CD4-positive, alpha-beta memory T cell (primary cell): ENCODE data around the gene FGFR1OP2. TPM values are rescaled to one million over a fixed set of nuclear protein-coding genes. Genes with fewer than 3 reads are reported as not detected.
"Not testable (repeated sequence)": the region's sequence is repeated elsewhere in the genome, so short reads cannot be mapped to it uniquely, and the experiment has no call there.

ENCODE experiments used
- CTCF ChIA-PET: fragments of 350-600 bp; sonication (Branson Sonifier 250); formaldehyde crosslinking; loops from one replicate; lab custom pipeline; 2021; ENCODE audit warnings: inconsistent platforms; ENCODE audit not compliant: partially characterized antibody; lab: Charles Lee
- POLR2A ChIA-PET: fragments of 350-600 bp; sonication (Branson Sonifier 250); formaldehyde crosslinking; loops from one replicate; lab custom pipeline; 2021; ENCODE audit not compliant: partially characterized antibody; lab: Charles Lee
- DNase-seq, 5 donors: peaks; one replicate each; pipeline versions ENCODE4 v3.0.0 to v3.0.0-alpha.2; 2020 to 2022; ENCODE audit warnings: mixed read lengths in 1 of 5
- H3K27ac ChIP-seq: one replicate; pipeline ENCODE4 v1.7.0; 2013; ENCODE audit warnings: low read depth, low read length
- H3K27me3 ChIP-seq: 2 replicates; pipeline ENCODE4 v1.7.0; 2013; ENCODE audit warnings: mild to moderate bottlenecking, low read length, moderate library complexity; ENCODE audit not compliant: insufficient read depth
- H3K36me3 ChIP-seq: 2 replicates; pipeline ENCODE4 v1.7.0; 2013; ENCODE audit warnings: mild to moderate bottlenecking, low read length, moderate library complexity; ENCODE audit not compliant: insufficient read depth
- H3K4me1 ChIP-seq: 2 replicates; pipeline ENCODE4 v1.7.0; 2013; ENCODE audit warnings: mild to moderate bottlenecking, low read length, moderate library complexity; ENCODE audit not compliant: insufficient read depth
- H3K4me3 ChIP-seq, 2 donors: one replicate each; pipeline ENCODE4 v1.7.0; 2013; ENCODE audit warnings: low read length in 2 of 2, mild to moderate bottlenecking in 1 of 2
- H3K9me3 ChIP-seq, 2 donors: one replicate each; pipeline ENCODE4 v1.7.0; 2013; ENCODE audit warnings: low read length in 2 of 2, control low read depth in 1 of 2; ENCODE audit not compliant: control insufficient read depth in 1 of 2
- H3K27ac Mint-ChIP-seq, 7 donors: one replicate each; pipeline ENCODE4 v1.8.0; 2020 to 2021; ENCODE audit warnings: mixed read lengths in 7 of 7, mild to moderate bottlenecking in 6 of 7, inconsistent platforms in 3 of 7, moderate library complexity in 3 of 7
- H3K27me3 Mint-ChIP-seq, 2 donors: one replicate each; pipeline ENCODE4 v1.8.0; 2020 to 2021; ENCODE audit warnings: mixed read lengths in 2 of 2
- H3K36me3 Mint-ChIP-seq, 2 donors: one replicate each; pipeline ENCODE4 v1.8.0; 2020 to 2021; ENCODE audit warnings: mixed read lengths in 2 of 2, inconsistent platforms in 1 of 2, mild to moderate bottlenecking in 1 of 2
- H3K4me1 Mint-ChIP-seq, 4 donors: one replicate each; pipeline ENCODE4 v1.8.0; 2020 to 2021; ENCODE audit warnings: mixed read lengths in 4 of 4, mild to moderate bottlenecking in 1 of 4
- H3K4me3 Mint-ChIP-seq, 8 donors: one replicate each; pipeline ENCODE4 v1.8.0; 2020 to 2021; ENCODE audit warnings: mixed read lengths in 8 of 8, mild to moderate bottlenecking in 7 of 8, moderate library complexity in 6 of 8, inconsistent platforms in 3 of 8
- H3K9me3 Mint-ChIP-seq, 8 donors: one replicate each; pipeline ENCODE4 v1.8.0; 2020 to 2021; ENCODE audit warnings: mixed read lengths in 8 of 8, mild to moderate bottlenecking in 5 of 8, inconsistent platforms in 3 of 8, moderate library complexity in 1 of 8
- intact Hi-C: fragments of 100-400 bp; cut with micrococcal nuclease; formaldehyde crosslinking; loops from one replicate; pipeline ENCODE4 v1.15.1; 2023
- polyA plus RNA-seq, 2 donors: library from polyadenylated mRNA; unstranded; fragments of 300-500 nt; fragmentation: Illumina TruSeq; gene quantifications; one replicate each; pipeline ENCODE4 v1.2.3, GENCODE V29; 2021
- total RNA-seq, 2 experiments: library from RNA; stranded (reverse); gene quantifications; one replicate each; pipeline ENCODE4 v1.2.3, GENCODE V29; 2021

Gene FGFR1OP2
- total RNA-seq (10 to 100 TPM; 92.2 to 94.2 TPM), polyA plus RNA-seq (100 to 1,000 TPM; 106 to 111 TPM)

- POLR2A ChIA-PET: interaction anchor here (0.6 to 3.5 kb wide), 9 partner anchors 12 to 106 kb away, joined by 3 to 28 read pairs (median 4); partner anchors contain the start of genes MED21 and TM7SF3
- H3K4me1 Mint-ChIP-seq: peaks cover 44 to 85% (median 58%) of the 10 kb centered on the region in 4 donors
- intact Hi-C loops: loop anchor here (1.0 to 10.0 kb wide), 6 partner anchors 34 to 1257 kb away; partner anchors contain the start of genes CCDC91, ITPR2, MRPS35 and STK38L
These were observed at the start of gene FGFR1OP2, which contains the start of gene INTS13 for GRCh38 chr12:26937863-26938700. Gene FGFR1OP2 (plus strand): TSS chr12:26938470. CDS start chr12:26954159, 15,689 bp downstream. Gene INTS13 (minus strand): TSS chr12:26937981. CDS start chr12:26936803, 1,178 bp downstream.

GRCh38 chr12:26890784-26891183, 47.5 kb upstream of the FGFR1OP2 start:
- H3K27ac Mint-ChIP-seq: no peak overlapping the region
- POLR2A ChIA-PET: no interaction called here
- H3K36me3 Mint-ChIP-seq: no peaks in the 10 kb centered on the region
- no peaks in the 10 kb centered on the region for H3K36me3 ChIP-seq
- intact Hi-C loops: no loop called here
- H3K4me3 Mint-ChIP-seq: no peak overlapping the region
- H3K4me1 ChIP-seq: no peaks in the 10 kb centered on the region
- H3K27me3 ChIP-seq: no peaks in the 10 kb centered on the region
- no peak for DNase-seq
- no peaks in the 10 kb centered on the region for H3K27me3 Mint-ChIP-seq
- H3K9me3 ChIP-seq: no peaks in the 10 kb centered on the region
- no peak overlapping the region for H3K27ac ChIP-seq
- H3K4me3 ChIP-seq: no peak overlapping the region
- no peaks in the 10 kb centered on the region for H3K4me1 Mint-ChIP-seq
- CTCF ChIA-PET: interaction anchor here (0.8 to 1.5 kb wide), 4 partner anchors 14 to 415 kb away, joined by 3 to 7 read pairs (median 3); no protein-coding TSS in a partner anchor
- no peaks in the 10 kb centered on the region for H3K9me3 Mint-ChIP-seq

More at GRCh38 chr12:26937863-26938700, at the start of gene FGFR1OP2, which contains the start of gene INTS13:
- Mint-ChIP-seq H3K27me3 (no peaks in the 10 kb centered on the region), H3K9me3 (no peaks in the 10 kb centered on the region), H3K27ac (peak within 1 kb of the TSS; percentile 90 to 100 (median 99)), H3K36me3 (peaks cover 0 to 27% of the 10 kb centered on the region in 2 donors), H3K4me3 (peak within 1 kb of the TSS; percentile 91 to 99 (median 98))
- Histone ChIP-seq H3K36me3 (no peaks in the 10 kb centered on the region), H3K27ac (peak within 1 kb of the TSS; percentile 89), H3K9me3 (no peaks in the 10 kb centered on the region), H3K4me3 (peak within 1 kb of the TSS; percentile 82 to 92), H3K27me3 (no peaks in the 10 kb centered on the region), H3K4me1 (peaks cover 66% of the 10 kb centered on the region)
- CTCF ChIA-PET: interaction anchor here (0.6 to 1.0 kb wide), 2 partner anchors 77 to 79 kb away, joined by 4 read pairs; no protein-coding TSS in a partner anchor
- peak; percentile 95 to 96 (median 96) for DNase-seq

GRCh38 chr12:26891704-26892103, 46.6 kb upstream of the FGFR1OP2 start:
- intact Hi-C loops: no loop called here
- Histone ChIP-seq H3K9me3 (no peaks in the 10 kb centered on the region), H3K27me3 (no peaks in the 10 kb centered on the region), H3K36me3 (no peaks in the 10 kb centered on the region), H3K27ac (no peak overlapping the region), H3K4me1 (no peaks in the 10 kb centered on the region), H3K4me3 (no peak overlapping the region)
- no peak for DNase-seq
- Mint-ChIP-seq H3K36me3 (no peaks in the 10 kb centered on the region), H3K27me3 (no peaks in the 10 kb centered on the region), H3K4me1 (no peaks in the 10 kb centered on the region), H3K27ac (no peak overlapping the region), H3K9me3 (no peaks in the 10 kb centered on the region), H3K4me3 (no peak overlapping the region)
- ChIA-PET POLR2A (no interaction called here), CTCF (interaction anchor here (1.1 kb wide), 1 partner anchor 36 kb away, joined by 3 read pairs; no protein-coding TSS in a partner anchor)

- Histone ChIP-seq H3K9me3 (no peaks in the 10 kb centered on the region), H3K27ac (no peak overlapping the region), H3K4me1 (no peaks in the 10 kb centered on the region), H3K4me3 (no peak overlapping the region), H3K36me3 (no peaks in the 10 kb centered on the region), H3K27me3 (no peaks in the 10 kb centered on the region)
- H3K4me1 Mint-ChIP-seq: peaks cover 0 to 4% (median 0%) of the 10 kb centered on the region in 4 donors
- no peak overlapping the region for H3K27ac Mint-ChIP-seq
- ChIA-PET CTCF (interaction anchor here (4.2 kb wide), 1 partner anchor 10 kb away, joined by 27 read pairs; no protein-coding TSS in a partner anchor), POLR2A (no interaction called here)
- H3K4me3 Mint-ChIP-seq: no peak overlapping the region
- intact Hi-C loops: no loop called here
- H3K9me3 Mint-ChIP-seq: peaks cover 0 to 2% (median 0%) of the 10 kb centered on the region in 8 donors
- peaks cover 14 to 19% of the 10 kb centered on the region in 2 donors for H3K36me3 Mint-ChIP-seq
- H3K27me3 Mint-ChIP-seq: no peaks in the 10 kb centered on the region
- DNase-seq: no peak
These were observed 42.6 kb upstream of the FGFR1OP2 start for GRCh38 chr12:26895672-26896071.

- H3K36me3 Mint-ChIP-seq: peaks cover 27 to 30% of the 10 kb centered on the region in 2 donors
- peaks cover 0 to 2% (median 0%) of the 10 kb centered on the region in 8 donors for H3K9me3 Mint-ChIP-seq
- H3K27ac Mint-ChIP-seq: peak overlapping the region in 1 of 7 donors; percentile 42
- peaks cover 0 to 9% (median 0%) of the 10 kb centered on the region in 4 donors for H3K4me1 Mint-ChIP-seq
- H3K4me1 ChIP-seq: no peaks in the 10 kb centered on the region
- ChIA-PET POLR2A (no interaction called here), CTCF (interaction anchor here (4.2 kb wide), 1 partner anchor 12 kb away, joined by 27 read pairs; no protein-coding TSS in a partner anchor)
- H3K27me3 Mint-ChIP-seq: no peaks in the 10 kb centered on the region
- H3K4me3 ChIP-seq: no peak overlapping the region
- peak overlapping the region in 1 of 8 donors; percentile 42 for H3K4me3 Mint-ChIP-seq
- no peaks in the 10 kb centered on the region for H3K36me3 ChIP-seq
- H3K27ac ChIP-seq: no peak overlapping the region
- H3K27me3 ChIP-seq: no peaks in the 10 kb centered on the region
- intact Hi-C loops: no loop called here
- no peak for DNase-seq
- no peaks in the 10 kb centered on the region for H3K9me3 ChIP-seq
These were observed 41.4 kb upstream of the FGFR1OP2 start for GRCh38 chr12:26896913-26897312.

GRCh38 chr12:26903396-26903795, 34.9 kb upstream of the FGFR1OP2 start:
- H3K27me3 ChIP-seq, H3K27ac Mint-ChIP-seq, intact Hi-C loops, H3K4me1 ChIP-seq, H3K27ac ChIP-seq, H3K27me3 Mint-ChIP-seq, POLR2A ChIA-PET, DNase-seq, H3K4me3 Mint-ChIP-seq, H3K4me3 ChIP-seq, H3K9me3 ChIP-seq, H3K36me3 ChIP-seq: not testable (repeated sequence)
- Mint-ChIP-seq H3K36me3 (peaks cover 77 to 82% of the 10 kb centered on the region in 2 donors), H3K9me3 (peaks cover 0 to 13% (median 2%) of the 10 kb centered on the region in 8 donors), H3K4me1 (peaks cover 1 to 15% (median 5%) of the 10 kb centered on the region in 4 donors)
- CTCF ChIA-PET: interaction anchor here (1.1 to 1.6 kb wide), 3 partner anchors 18 to 111 kb away, joined by 4 to 7 read pairs (median 4); partner anchors contain the start of gene TM7SF3

- H3K9me3 Mint-ChIP-seq: peaks cover 0 to 11% (median 2%) of the 10 kb centered on the region in 8 donors
- CTCF ChIA-PET: no interaction called here
These were observed 32.2 kb upstream of the FGFR1OP2 start for GRCh38 chr12:26906024-26906423.

More at GRCh38 chr12:26906024-26906423, 32.2 kb upstream of the FGFR1OP2 start:
- no peaks in the 10 kb centered on the region for H3K9me3 ChIP-seq
- peaks cover 4 to 10% (median 6%) of the 10 kb centered on the region in 4 donors for H3K4me1 Mint-ChIP-seq
- peaks cover 10% of the 10 kb centered on the region for H3K36me3 ChIP-seq
- no peak overlapping the region for H3K4me3 Mint-ChIP-seq
- no peaks in the 10 kb centered on the region for H3K27me3 Mint-ChIP-seq
- H3K27ac ChIP-seq: no peak overlapping the region
- no peaks in the 10 kb centered on the region for H3K4me1 ChIP-seq
- no peak overlapping the region for H3K4me3 ChIP-seq
- no peak overlapping the region for H3K27ac Mint-ChIP-seq
- POLR2A ChIA-PET: no interaction called here
- peaks cover 70 to 84% of the 10 kb centered on the region in 2 donors for H3K36me3 Mint-ChIP-seq
- intact Hi-C loops: no loop called here
- DNase-seq: no peak
- H3K27me3 ChIP-seq: no peaks in the 10 kb centered on the region
